H1 (cell line): ENCODE results near the gene ATP5F1E. TPM values are rescaled to one million over a fixed set of nuclear protein-coding genes. Genes with fewer than 3 reads are reported as not detected.

ENCODE experiments used
- CTCF ChIA-PET: fragments of 300-600 bp; sonication (Branson Sonifier 250); formaldehyde crosslinking; loops from one replicate; lab custom pipeline; 2021; ENCODE audit not compliant: partially characterized antibody; lab: Charles Lee
- POLR2A ChIA-PET: fragments of 300-600 bp; sonication (Branson Sonifier 250); formaldehyde crosslinking; loops from one replicate; lab custom pipeline; 2021; ENCODE audit warnings: inconsistent platforms; ENCODE audit not compliant: partially characterized antibody; lab: Charles Lee
- DNase-seq, 2 experiments: peaks; one replicate each; pipeline versions ENCODE4 v3.0.0 to v3.0.0-alpha.2; 2010 to 2022; ENCODE audit warnings: low spot score in 2 of 2, low read depth in 1 of 2, mixed read lengths in 1 of 2
- FAIRE-seq: peaks from 2 replicates; lab custom pipeline; 2011; peaks lifted over from hg19 to GRCh38; lab: Jason Lieb, UNC
- H2AFZ ChIP-seq: 2 replicates; pipeline ENCODE4 v1.8.1; 2012; ENCODE audit warnings: low read length, inconsistent platforms
- H2AK5ac ChIP-seq: 2 replicates; pipeline ENCODE4 v1.6.1; 2013; ENCODE audit warnings: low read depth, low read length
- H2BK120ac ChIP-seq: replicated peaks from 2 replicates; pipeline ENCODE3; 2013; ENCODE audit warnings: low read depth, low read length, inconsistent platforms
- H2BK12ac ChIP-seq: 2 replicates; pipeline ENCODE4 v1.6.1; 2013; ENCODE audit warnings: low read depth, low read length
- H2BK15ac ChIP-seq: 2 replicates; pipeline ENCODE4 v1.6.1; 2013; ENCODE audit warnings: low read length
- H2BK20ac ChIP-seq: 2 replicates; pipeline ENCODE4 v1.6.1; 2013; ENCODE audit warnings: low read length
- H2BK5ac ChIP-seq: 2 replicates; pipeline ENCODE4 v1.6.1; 2013; ENCODE audit warnings: low read depth, low read length
- H3K14ac ChIP-seq: 2 replicates; pipeline ENCODE4 v1.6.1; 2013; ENCODE audit warnings: inconsistent platforms; ENCODE audit not compliant: insufficient read length
- H3K18ac ChIP-seq: 2 replicates; pipeline ENCODE4 v1.6.1; 2013; ENCODE audit warnings: low read length; ENCODE audit errors: extremely low read depth
- H3K23ac ChIP-seq: 2 replicates; pipeline ENCODE4 v1.6.1; 2013; ENCODE audit warnings: inconsistent platforms; ENCODE audit not compliant: insufficient read length
- H3K23me2 ChIP-seq: 2 replicates; pipeline ENCODE4 v1.6.1; 2013; ENCODE audit warnings: low read depth, low read length
- H3K27ac ChIP-seq: 2 replicates; pipeline ENCODE4 v1.6.1; 2011; ENCODE audit warnings: low read depth, low read length, inconsistent platforms
- H3K27me3 ChIP-seq, 4 experiments: replicated peaks in 1 of 4; 1 replicate in 1 of 4; 2 replicates in 3 of 4; pipeline versions ENCODE4 v1.6.1 to v1.8.1; 2011 to 2013; ENCODE audit warnings: low read length in 3 of 4, mild to moderate bottlenecking in 3 of 4, inconsistent platforms in 2 of 4, mixed read lengths in 2 of 4, moderate library complexity in 1 of 4; ENCODE audit not compliant: control insufficient read depth in 3 of 4, insufficient read depth in 3 of 4; ENCODE audit errors: extremely low read depth in 1 of 4
- H3K36me3 ChIP-seq, 4 experiments: 2 replicates each; pipeline versions ENCODE4 v1.6.1 to v1.8.1; 2011 to 2013; ENCODE audit warnings: mild to moderate bottlenecking in 4 of 4, low read length in 3 of 4, moderate library complexity in 2 of 4, control low read depth in 1 of 4, inconsistent platforms in 1 of 4; ENCODE audit not compliant: insufficient read depth in 4 of 4, control insufficient read depth in 2 of 4
- H3K4ac ChIP-seq: replicated peaks from 2 replicates; pipeline ENCODE3; 2013; ENCODE audit warnings: low read length, low read depth, mixed read lengths, inconsistent platforms; ENCODE audit not compliant: insufficient read length
- H3K4me1 ChIP-seq, 4 experiments: replicated peaks in 1 of 4; 1 replicate in 1 of 4; 2 replicates in 3 of 4; pipeline versions ENCODE4 v1.6.1 to v1.8.1; 2011 to 2013; ENCODE audit warnings: low read length in 3 of 4, inconsistent platforms in 2 of 4, mixed read lengths in 1 of 4; ENCODE audit not compliant: insufficient read depth in 4 of 4, control insufficient read depth in 3 of 4
- H3K4me2 ChIP-seq, 2 experiments: 2 replicates each; pipeline versions ENCODE4 v1.6.1 to v1.8.1; 2011 to 2013; ENCODE audit warnings: low read depth in 2 of 2, low read length in 2 of 2, control low read depth in 1 of 2, inconsistent platforms in 1 of 2, mild to moderate bottlenecking in 1 of 2; ENCODE audit not compliant: insufficient read depth in 1 of 2
- H3K4me3 ChIP-seq, 4 experiments: fragments of 200-600, 300-600 bp in 1 of 4; sonication (generic), shearing (Covaris generic), sonication (Bioruptor Twin) in 1 of 4; 2 replicates each; pipeline versions ENCODE4 v1.5.1 to v1.8.1; 2011 to 2016; ENCODE audit warnings: low read length in 4 of 4, low read depth in 3 of 4, control low read depth in 2 of 4, inconsistent platforms in 2 of 4, mild to moderate bottlenecking in 2 of 4, mixed read lengths in 1 of 4, moderate library complexity in 1 of 4; ENCODE audit not compliant: insufficient read depth in 2 of 4; ENCODE audit errors: extremely low read depth in 1 of 4
- H3K56ac ChIP-seq: replicated peaks from 2 replicates; pipeline ENCODE3; 2013; ENCODE audit warnings: low read depth, mild to moderate bottlenecking, mixed read lengths, low read length, inconsistent platforms; ENCODE audit not compliant: insufficient read length
- H3K79me1 ChIP-seq: 2 replicates; pipeline ENCODE4 v1.6.1; 2013; ENCODE audit warnings: low read depth, low read length, control low read depth
- H3K79me2 ChIP-seq, 2 experiments: 2 replicates each; pipeline versions ENCODE4 v1.6.1 to v1.8.1; 2012 to 2013; ENCODE audit warnings: low read length in 2 of 2, mild to moderate bottlenecking in 2 of 2, inconsistent platforms in 1 of 2; ENCODE audit not compliant: insufficient read depth in 2 of 2, control insufficient read depth in 1 of 2
- H3K9ac ChIP-seq, 4 experiments: replicated peaks in 1 of 4; 1 replicate in 1 of 4; 2 replicates in 3 of 4; pipeline versions ENCODE4 v1.6.1 to v1.8.1; 2011 to 2013; ENCODE audit warnings: low read depth in 3 of 4, low read length in 3 of 4, control low read depth in 2 of 4, mild to moderate bottlenecking in 2 of 4, moderate library complexity in 2 of 4, inconsistent platforms in 1 of 4; ENCODE audit errors: extremely low read depth in 1 of 4
- H3K9me3 ChIP-seq, 2 experiments: 2 replicates each; pipeline versions ENCODE4 v1.6.1 to v1.8.1; 2012 to 2013; ENCODE audit warnings: mild to moderate bottlenecking in 2 of 2, moderate library complexity in 2 of 2, control low read depth in 1 of 2, inconsistent platforms in 1 of 2, low read depth in 1 of 2, low read length in 1 of 2, mixed read lengths in 1 of 2; ENCODE audit not compliant: insufficient read depth in 2 of 2
- H4K20me1 ChIP-seq, 2 experiments: replicated peaks in 1 of 2; 2 replicates each; pipeline versions ENCODE3 to v1.8.1; 2011 to 2013; ENCODE audit warnings: inconsistent platforms in 2 of 2, low read length in 2 of 2, mild to moderate bottlenecking in 1 of 2; ENCODE audit not compliant: insufficient read depth in 2 of 2, control insufficient read depth in 1 of 2
- H4K5ac ChIP-seq: 2 replicates; pipeline ENCODE4 v1.6.1; 2013; ENCODE audit warnings: low read length, low read depth, mixed read lengths, inconsistent platforms; ENCODE audit not compliant: insufficient read length
- H4K8ac ChIP-seq: 2 replicates; pipeline ENCODE4 v1.8.0; 2013; ENCODE audit warnings: mild to moderate bottlenecking, moderate library complexity, low read length, inconsistent platforms; ENCODE audit not compliant: insufficient read depth; ENCODE audit errors: extremely low read depth
- H4K91ac ChIP-seq: replicated peaks from 2 replicates; pipeline ENCODE3; 2013; ENCODE audit warnings: low read length, mixed read lengths, inconsistent platforms; ENCODE audit not compliant: insufficient read length
- ZNF274 ChIP-seq: IDR thresholded peaks from 2 replicates; pipeline ENCODE4 v1.7.0; 2012; ENCODE audit warnings: low read length, borderline replicate concordance; ENCODE audit errors: extremely low read depth
- WGBS, 2 experiments: shearing (Covaris generic) in 1 of 2; methylation state at CpG; one replicate each; pipeline versions ENCODE4 v1.1.6 to v1.1.7; 2013 to 2015; ENCODE audit warnings: low lambda C conversion rate in 2 of 2, mixed read lengths in 2 of 2, inconsistent platforms in 1 of 2, low coverage in 1 of 2, missing lambda C conversion rate in 1 of 2; ENCODE audit not compliant: insufficient replicate concordance in 2 of 2, insufficient coverage in 1 of 2, insufficient read length in 1 of 2; ENCODE audit errors: extremely low coverage in 1 of 2, missing lambda C conversion rate in 1 of 2; 5-methylcytosine and 5-hydroxymethylcytosine counted together
- polyA plus RNA-seq, 7 experiments: library from polyadenylated mRNA; depleted of rRNA in 3 of 7; stranded (reverse) in 5 of 7; unstranded in 2 of 7; fragments of >200 nt in 5 of 7; fragments of 200-250 nt in 2 of 7; gene quantifications; 1 replicate in 5 of 7; 2 replicates in 1 of 7; 4 replicates in 1 of 7; pipeline versions ENCODE4 v1.2.1 to v1.2.3, GENCODE V29; 2011 to 2013; ENCODE audit warnings: missing spikeins in 2 of 7, mixed read lengths in 2 of 7
- total RNA-seq: library from RNA; stranded (reverse); fragmentation: NEBNext Ultra II Directional; extraction: Animal tissue kit (Norgen Biotek cat#: 25700); gene quantifications from 2 replicates; pipeline ENCODE4 v1.2.1, GENCODE V29; 2021

The ATP5F1E gene
- total and polyA plus RNA-seq, 2 of the 8 experiments (the other 6 are each of a cell fraction or from before 2014, with no cell fraction given): 15.7 to 47.8 TPM

DNA sequence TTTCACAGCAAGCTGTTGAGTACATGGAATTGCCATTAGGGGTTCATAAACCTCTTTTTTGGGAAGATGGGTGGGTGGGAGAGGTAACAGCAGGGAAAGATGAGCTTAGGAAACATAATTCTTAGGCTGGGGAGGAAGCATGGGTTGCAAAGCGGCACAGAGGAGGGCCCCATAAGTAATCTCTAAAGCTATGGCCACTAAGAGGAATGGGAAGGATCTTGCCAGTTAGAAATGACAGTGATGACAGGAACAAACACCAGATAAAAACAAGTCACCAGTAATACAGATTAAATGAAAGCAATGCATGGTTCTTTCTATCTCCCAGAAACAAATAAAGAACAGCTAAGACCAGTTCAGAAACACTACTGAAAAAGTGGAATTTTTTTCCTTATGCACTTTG is 41.4 kb upstream of the ATP5F1E start:
- WGBS, 2 experiments: 89% methylated on average over 1 of the region's 1 CpG; no CpG with 5 or more reads in 1 of the 2 experiments
- H3K4me1 ChIP-seq: no peaks in the 10 kb centered on the region; a peak in 1 of 7 replicates
- FAIRE-seq: no peak
- H3K23ac ChIP-seq: no peak overlapping the region
- no peaks in the 10 kb centered on the region for H3K79me2 ChIP-seq
- no peak overlapping the region for H4K5ac ChIP-seq
- CTCF ChIA-PET: interaction anchor here (0.7 to 2.2 kb wide), 5 partner anchors 9 to 377 kb away, joined by 3 to 4 read pairs (median 3); no protein-coding TSS in a partner anchor
- no peak overlapping the region for H2BK20ac ChIP-seq
- H3K9ac ChIP-seq: no peak overlapping the region
- no peak overlapping the region for H3K4me3 ChIP-seq
- no peaks in the 10 kb centered on the region; a peak in 2 of 7 replicates for H3K27me3 ChIP-seq
- no peak overlapping the region for H4K91ac ChIP-seq
- no peak overlapping the region for H2BK5ac ChIP-seq
- H4K8ac ChIP-seq: no peak overlapping the region
- H3K79me1 ChIP-seq: no peaks in the 10 kb centered on the region
- no peaks in the 10 kb centered on the region for H3K36me3 ChIP-seq
- H3K23me2 ChIP-seq: 0 out of 2 replicates have a peak, but pooled peaks cover 2% of the 10 kb centered on the region
- no peak overlapping the region for H3K18ac ChIP-seq
- no peak overlapping the region for H3K4me2 ChIP-seq
- H2AFZ ChIP-seq: no peak overlapping the region
- no peaks in the 10 kb centered on the region for H3K9me3 ChIP-seq
- H3K56ac ChIP-seq: no peak overlapping the region
- H3K4ac ChIP-seq: no peak overlapping the region
- no peak overlapping the region for H2BK120ac ChIP-seq
- no peaks in the 10 kb centered on the region for H4K20me1 ChIP-seq
- no peak overlapping the region for H3K14ac ChIP-seq
- POLR2A ChIA-PET: no interaction called here
- H2BK15ac ChIP-seq: no peak overlapping the region
- H2AK5ac ChIP-seq: no peak overlapping the region
- no peak for DNase-seq
- no peak overlapping the region for H3K27ac ChIP-seq
- H2BK12ac ChIP-seq: no peak overlapping the region
- no peak for TF ChIP-seq ZNF274
